DOHH2 (cell line): ENCODE data around the gene RIN3.

ENCODE experiments used
- H3F3A ChIP-seq: fragments of 200-600 bp; sonication (generic), shearing (Covaris generic); 2 replicates; pipeline ENCODE4 v1.6.0; 2016; ENCODE audit warnings: antibody characterized with exemption, mild to moderate bottlenecking; ENCODE audit not compliant: control insufficient read depth, insufficient read depth
- H3K27ac ChIP-seq: fragments of 200-600 bp; sonication (generic); 2 replicates; pipeline ENCODE4 v1.5.1; 2014; ENCODE audit warnings: low read depth, mild to moderate bottlenecking, low read length, moderate library complexity
- H3K27me3 ChIP-seq: fragments of 200-600 bp; sonication (generic); 2 replicates; pipeline ENCODE4 v1.6.1; 2014; ENCODE audit warnings: mild to moderate bottlenecking, low read length, mixed read lengths; ENCODE audit not compliant: control insufficient read depth
- H3K36me3 ChIP-seq: fragments of 200-600 bp; sonication (generic); 2 replicates; pipeline ENCODE4 v1.6.1; 2014; ENCODE audit warnings: mild to moderate bottlenecking, low read length, moderate library complexity, mixed read lengths; ENCODE audit not compliant: control insufficient read depth
- H3K4me1 ChIP-seq: fragments of 200-600 bp; sonication (generic); 2 replicates; pipeline ENCODE4 v1.6.1; 2014; ENCODE audit warnings: mild to moderate bottlenecking, low read length, mixed read lengths; ENCODE audit not compliant: control insufficient read depth
- H3K4me2 ChIP-seq: fragments of 200-600 bp; sonication (generic); 2 replicates; pipeline ENCODE4 v1.6.0; 2014; ENCODE audit warnings: mild to moderate bottlenecking, low read length, moderate library complexity
- H3K4me3 ChIP-seq: fragments of 200-600 bp; sonication (generic); 2 replicates; pipeline ENCODE4 v1.5.1; 2014; ENCODE audit warnings: mild to moderate bottlenecking, low read length, mixed read lengths
- H3K79me2 ChIP-seq: fragments of 200-600 bp; sonication (generic); 2 replicates; pipeline ENCODE4 v1.6.1; 2014; ENCODE audit warnings: mild to moderate bottlenecking, low read length, mixed read lengths; ENCODE audit not compliant: control insufficient read depth
- H3K9me2 ChIP-seq: fragments of 200-600 bp; sonication (generic); replicated peaks from 2 replicates; pipeline ENCODE4 v1.6.1; 2014; ENCODE audit warnings: mild to moderate bottlenecking, low read length, mixed read lengths; ENCODE audit not compliant: control insufficient read depth
- H3K9me3 ChIP-seq: fragments of 200-600 bp; sonication (generic); 2 replicates; pipeline ENCODE4 v1.6.1; 2014; ENCODE audit warnings: antibody characterized with exemption, low read length, mixed read lengths; ENCODE audit not compliant: control insufficient read depth, insufficient read depth
- H4K20me1 ChIP-seq: fragments of 200-600 bp; sonication (generic); 2 replicates; pipeline ENCODE4 v1.6.0; 2014; ENCODE audit warnings: low read depth, mild to moderate bottlenecking, antibody characterized with exemption, low read length, moderate library complexity; ENCODE audit not compliant: control insufficient read depth, insufficient read depth
- CTCF ChIP-seq: fragments of 200-600 bp; sonication (generic); IDR thresholded peaks from one replicate; pipeline ENCODE4 v1.5.1; 2014; ENCODE audit warnings: antibody characterized with exemption, mild to moderate bottlenecking, low read depth, low read length; ENCODE audit not compliant: poor library complexity, severe bottlenecking
- EZH2phosphoT487 ChIP-seq: fragments of 200-600 bp; sonication (generic); IDR thresholded peaks from 2 replicates; pipeline ENCODE4 v1.6.1; 2017; ENCODE audit warnings: borderline replicate concordance, mild to moderate bottlenecking, antibody characterized with exemption, low read length, moderate library complexity, mixed read lengths

RIN3 gene

GRCh38 chr14:92677087-92677668 lies 163.6 kb downstream of the RIN3 start:
- Histone ChIP-seq H3K4me3 (no peak overlapping the region), H3K79me2 (no peaks in the 10 kb centered on the region), H3K27me3 (no peaks in the 10 kb centered on the region), H3K9me3 (no peaks in the 10 kb centered on the region), H3K4me2 (peak overlapping the region; percentile 49), H3K36me3 (no peaks in the 10 kb centered on the region), H3F3A (no peaks in the 10 kb centered on the region), H3K4me1 (peaks cover 35% of the 10 kb centered on the region), H3K27ac (no peak overlapping the region), H3K9me2 (no peaks in the 10 kb centered on the region), H4K20me1 (no peaks in the 10 kb centered on the region)
- TF ChIP-seq EZH2phosphoT487 (no peak), CTCF (no peak)

- no peaks in the 10 kb centered on the region for H3K36me3 ChIP-seq
- no peak overlapping the region for H3K27ac ChIP-seq
- no peak overlapping the region for H3K4me2 ChIP-seq
- no peaks in the 10 kb centered on the region for H3K9me3 ChIP-seq
- H3K27me3 ChIP-seq, result no peaks in the 10 kb centered on the region
- H4K20me1 ChIP-seq, result no peaks in the 10 kb centered on the region
- H3K9me2 ChIP-seq, result no peaks in the 10 kb centered on the region
- no peak overlapping the region for H3K4me3 ChIP-seq
- no peaks in the 10 kb centered on the region for H3F3A ChIP-seq
- TF ChIP-seq EZH2phosphoT487 (no peak), CTCF (no peak)
- peaks cover 35% of the 10 kb centered on the region for H3K4me1 ChIP-seq
- no peaks in the 10 kb centered on the region for H3K79me2 ChIP-seq
These were observed 164.4 kb downstream of the RIN3 start for GRCh38 chr14:92677955-92678354.

GRCh38 chr14:92678766-92679165 lies 165.2 kb downstream of the RIN3 start:
- Histone ChIP-seq H3K36me3 (no peaks in the 10 kb centered on the region), H3K9me3 (no peaks in the 10 kb centered on the region), H3K79me2 (no peaks in the 10 kb centered on the region), H4K20me1 (no peaks in the 10 kb centered on the region), H3K4me2 (no peak overlapping the region), H3F3A (no peaks in the 10 kb centered on the region), H3K4me1 (peaks cover 35% of the 10 kb centered on the region), H3K4me3 (no peak overlapping the region), H3K27me3 (no peaks in the 10 kb centered on the region), H3K9me2 (no peaks in the 10 kb centered on the region), H3K27ac (no peak overlapping the region)
- TF ChIP-seq CTCF (no peak), EZH2phosphoT487 (no peak)
